Measurements from ENCODE around the gene LIPA.
A peak's percentile ranks its signal among the peaks of the same experiment; 100 is the strongest.
"Not testable (repeated sequence)": the region's sequence is repeated elsewhere in the genome, so short reads cannot be mapped to it uniquely, and the experiment has no call there.

The LIPA gene

DNA sequence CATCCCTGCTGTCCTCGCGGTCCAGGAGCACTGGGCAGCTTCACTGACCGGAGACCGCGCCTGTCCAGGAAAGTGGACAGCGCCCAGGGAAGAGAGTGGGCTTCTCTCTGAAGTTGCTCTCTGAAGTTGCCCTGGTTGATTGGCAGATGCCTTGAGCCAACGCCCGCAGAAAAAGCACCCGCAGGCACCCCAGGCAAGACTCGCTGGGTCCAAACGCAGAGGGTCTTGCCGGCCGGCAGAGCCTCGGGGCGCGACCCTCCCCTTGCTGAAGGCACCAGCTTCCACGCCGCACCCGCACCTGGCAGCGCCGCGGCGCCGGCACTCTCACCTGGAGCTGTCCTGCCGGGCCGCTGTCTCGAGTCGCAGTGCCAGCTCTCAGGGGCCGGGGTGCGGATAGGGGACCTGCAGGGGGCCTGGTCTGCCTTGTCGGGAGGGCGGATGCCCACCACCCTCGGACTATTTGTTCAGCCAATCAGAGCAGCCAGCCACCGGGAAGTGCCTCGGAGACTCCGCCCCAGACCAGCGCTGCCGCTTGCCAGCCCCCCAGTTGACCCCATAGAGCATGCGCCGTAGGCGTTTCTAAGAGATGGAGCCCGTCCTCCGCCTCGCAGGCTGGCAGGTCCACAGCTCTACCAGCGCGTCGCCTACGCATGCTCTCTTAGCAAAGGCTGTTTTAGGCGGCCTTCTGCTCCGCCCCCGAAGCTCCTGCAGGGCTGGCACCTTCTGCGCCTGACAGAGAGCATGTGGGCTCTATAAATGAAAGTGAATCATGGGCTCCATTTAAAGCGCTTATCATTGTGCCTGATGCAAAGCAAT, at the start of gene LIPA:
Gene LIPA (minus strand): TSS at position 367 of the 816 bp plus-strand sequence. CDS start 4,127 bp downstream, outside the sequence.
- DNase-seq: peak; percentile 68

GRCh38 chr10:89301232-89301631, 49.7 kb upstream of the LIPA start:
- peak; percentile 54 for DNase-seq

GRCh38 chr10:89299031-89299430, 47.5 kb upstream of the LIPA start:
- DNase-seq: no peak

GRCh38 chr10:89297791-89298190, 46.2 kb upstream of the LIPA start:
- DNase-seq: no peak

- DNase-seq: no peak
Measured at GRCh38 chr10:89297356-89297755, 45.8 kb upstream of the LIPA start.

DNA sequence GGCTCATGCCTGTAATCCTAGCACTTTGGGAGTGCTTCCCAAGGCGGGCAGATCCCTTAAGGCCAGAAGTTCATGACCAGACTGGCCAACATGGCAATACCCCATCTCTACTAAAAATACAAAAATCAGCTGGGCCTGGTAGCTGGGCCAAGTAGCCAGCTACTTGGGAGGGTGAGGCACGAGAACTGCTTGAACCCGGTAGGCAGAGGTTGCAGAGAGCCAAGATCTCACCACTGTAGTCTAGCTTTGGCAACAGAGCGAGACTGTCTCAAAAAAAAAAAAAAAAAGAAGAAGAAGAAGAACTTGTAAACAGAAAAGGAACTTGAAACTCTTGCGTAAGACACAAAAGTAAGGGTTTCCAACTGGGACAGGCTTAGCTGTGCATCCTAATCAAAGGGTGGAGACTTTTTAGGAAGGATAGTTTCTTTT, 44.7 kb upstream of the LIPA start:
- peak; percentile 75 for DNase-seq

GRCh38 chr10:89295597-89295996, 44.0 kb upstream of the LIPA start:
- DNase-seq: peak; percentile 69

DNA sequence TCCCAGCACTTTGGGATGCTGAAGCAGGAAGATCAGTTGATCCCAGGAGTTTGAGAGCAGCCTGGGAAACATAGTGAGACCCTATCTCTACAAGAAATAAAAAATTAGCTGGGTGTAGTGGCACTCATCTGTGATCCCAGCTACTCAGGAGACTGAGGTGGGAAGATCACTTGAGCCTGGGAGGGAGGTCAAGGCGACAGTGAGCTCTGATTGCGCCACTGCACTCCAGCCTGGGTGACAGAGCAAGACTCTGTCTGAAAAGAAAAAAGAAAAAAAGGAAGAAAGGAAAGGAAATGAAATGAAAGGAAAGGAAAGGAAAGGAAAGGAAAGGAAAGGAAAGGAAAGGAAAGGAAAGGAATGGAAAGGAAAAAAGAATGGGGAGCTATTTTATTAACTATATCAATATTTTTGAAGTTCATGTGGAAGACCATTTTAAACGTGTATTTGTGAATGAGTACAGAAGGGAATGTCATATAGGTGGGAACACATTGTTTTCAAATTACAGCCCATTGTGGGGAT, 43.2 kb upstream of the LIPA start:
- DNase-seq: no peak

- not testable (repeated sequence) for DNase-seq
Measured at GRCh38 chr10:89285303-89285702, 33.7 kb upstream of the LIPA start.

GRCh38 chr10:89284711-89285110, 33.1 kb upstream of the LIPA start:
- DNase-seq: not testable (repeated sequence)

DNA sequence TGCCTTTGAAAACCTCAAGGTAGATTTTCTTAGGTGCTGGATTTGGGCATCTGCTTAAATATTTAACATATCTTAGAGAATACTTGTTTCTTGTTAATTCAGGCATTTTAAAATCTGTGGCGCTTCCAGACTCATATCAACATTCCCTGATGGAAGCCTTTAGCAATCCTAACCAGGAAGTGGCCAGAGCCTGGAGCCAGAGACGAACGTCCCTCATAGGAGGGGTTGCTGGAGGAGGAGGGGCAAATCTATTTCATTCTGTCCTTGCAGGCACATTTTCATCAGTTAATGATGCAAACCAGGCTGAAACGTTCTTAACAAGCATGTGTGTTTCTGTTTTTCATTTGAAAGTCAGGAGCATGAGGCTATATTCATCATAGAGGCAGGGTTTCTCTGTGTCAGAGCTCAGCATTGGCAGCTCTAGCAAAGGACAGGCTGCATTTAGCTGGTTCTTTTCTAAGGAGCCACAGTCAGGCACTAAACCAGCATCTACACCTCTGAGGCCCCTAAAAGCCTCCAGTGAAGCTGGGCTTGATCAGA, 32.4 kb upstream of the LIPA start:
- no peak for DNase-seq

- DNase-seq: no peak
Measured at GRCh38 chr10:89283025-89283935, 31.7 kb upstream of the LIPA start.

- no peak for DNase-seq
Measured at GRCh38 chr10:89281606-89282395, 30.2 kb upstream of the LIPA start.

DNA sequence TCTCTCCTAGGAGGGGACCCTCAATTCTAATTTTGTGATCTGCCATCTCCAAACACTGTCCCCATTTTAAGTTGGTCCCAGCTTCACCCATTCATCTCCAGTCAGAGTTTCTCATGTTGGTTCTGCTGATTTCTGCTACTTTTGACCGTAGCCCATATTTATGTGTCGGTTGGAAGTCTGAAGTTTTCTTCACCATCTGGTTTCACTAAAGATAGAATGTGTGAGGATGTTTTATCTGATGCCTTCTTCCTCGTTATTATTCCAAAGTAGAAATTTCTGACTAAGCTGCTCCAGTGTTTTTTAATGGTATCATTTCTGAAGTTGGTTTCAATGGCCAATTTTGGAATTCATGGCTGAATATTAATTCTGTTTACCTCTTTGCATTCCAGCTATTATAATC, 28.9 kb upstream of the LIPA start:
- no peak for DNase-seq

- no peak for DNase-seq
Measured at GRCh38 chr10:89279421-89279869, 27.9 kb upstream of the LIPA start.

GRCh38 chr10:89278900-89279392, 27.4 kb upstream of the LIPA start:
- DNase-seq: no peak

DNA sequence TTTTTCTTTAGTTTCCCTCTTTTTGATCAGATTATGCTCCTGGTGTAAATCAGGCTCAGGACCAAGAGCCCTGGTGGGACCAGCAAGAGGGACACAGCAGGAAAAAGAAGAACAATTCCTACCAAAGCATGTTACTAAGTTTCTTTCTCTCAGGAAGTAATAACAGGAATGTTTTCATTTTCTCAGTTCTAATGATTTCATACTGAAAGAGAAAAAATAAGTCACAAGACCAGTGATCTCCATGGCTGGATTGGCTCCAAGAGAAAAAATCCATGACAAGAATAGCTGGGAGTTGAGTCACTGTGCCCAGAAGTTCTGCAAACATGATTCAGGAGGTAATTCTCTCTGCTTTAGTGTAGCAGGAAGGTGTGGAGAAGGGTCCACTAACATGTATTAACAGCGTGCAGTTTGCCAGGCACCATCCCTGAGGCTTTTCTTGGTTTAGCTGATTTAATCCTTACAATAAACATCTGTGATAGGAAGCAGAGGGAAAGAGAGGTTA, 26.5 kb upstream of the LIPA start:
- DNase-seq: no peak

- no peak for DNase-seq
Measured at GRCh38 chr10:89275383-89275782, 23.8 kb upstream of the LIPA start.

DNA sequence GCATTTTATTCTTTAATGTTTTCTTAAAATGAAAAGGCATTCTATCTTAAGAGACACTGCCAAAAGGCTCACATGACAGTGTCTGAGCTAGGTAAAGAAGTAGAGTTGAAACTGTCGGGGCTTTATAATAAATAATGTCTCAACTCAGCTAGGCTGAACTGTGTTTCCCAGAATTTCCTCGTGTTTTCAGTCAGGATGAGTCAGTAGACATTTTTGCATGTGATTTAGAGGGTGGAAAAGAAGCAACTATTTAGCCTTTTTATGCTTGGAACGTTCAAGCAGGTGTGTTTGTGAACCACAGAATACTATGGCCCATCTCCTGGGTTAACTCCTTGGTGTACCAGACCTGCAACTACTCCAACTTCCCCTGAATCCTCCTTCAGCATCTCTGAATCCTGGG, 23.4 kb upstream of the LIPA start:
- DNase-seq: no peak

GRCh38 chr10:89273680-89274079, 22.1 kb upstream of the LIPA start:
- no peak for DNase-seq

DNA sequence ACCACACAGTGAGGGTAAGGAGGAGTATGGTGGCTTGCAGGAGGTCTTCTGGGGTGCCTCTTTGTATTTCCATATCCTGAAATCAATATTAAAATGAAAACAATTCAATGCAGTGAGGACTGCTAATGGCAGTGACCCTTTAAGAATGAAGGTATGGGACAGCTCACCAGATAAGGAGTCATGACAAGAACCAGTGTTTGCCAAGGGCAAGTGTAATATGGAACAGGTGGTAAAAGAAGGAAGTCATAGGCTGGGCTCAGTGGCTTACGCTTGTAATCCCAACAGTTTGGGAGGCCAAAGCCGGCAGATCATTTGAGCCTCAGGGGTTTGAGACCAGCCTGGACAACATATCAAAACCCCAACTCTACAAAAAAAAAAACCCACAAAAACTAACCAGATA, 20.0 kb upstream of the LIPA start:
- no peak for DNase-seq

DNA sequence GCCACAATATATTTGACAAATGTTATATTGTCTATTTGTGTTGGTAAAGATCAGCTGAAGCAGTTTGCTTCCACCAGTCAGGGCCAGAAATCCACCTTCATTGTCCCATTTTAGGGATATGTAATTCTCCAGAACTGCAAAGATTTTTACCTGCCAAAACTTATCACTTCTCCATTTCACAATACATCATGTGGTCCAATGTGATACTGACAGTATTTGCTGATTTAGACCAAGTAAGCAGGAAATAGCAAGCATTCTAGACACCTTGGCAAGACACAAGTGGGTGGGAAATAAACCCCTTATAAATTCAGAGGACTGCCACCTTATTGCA, 18.5 kb upstream of the LIPA start:
- no peak for DNase-seq
